ENCODE data around the gene GNAI3. TPM values are rescaled to one million over a fixed set of nuclear protein-coding genes. Genes with fewer than 3 reads are reported as not detected.

Gene GNAI3
- total and polyA plus RNA-seq, 2 donors (not counting 1 experiment from before 2014, with no cell fraction given): 11.4 to 14.4 TPM

GRCh38 chr1:109528712-109529111 is 19.7 kb upstream of the GNAI3 start:
- H3K79me2 ChIP-seq (ENCODE audit: control insufficient read depth, insufficient read depth, low read length): no peaks in the 10 kb centered on the region
- H3K27me3 ChIP-seq (ENCODE audit: control insufficient read depth, insufficient read depth, low read length): peaks cover 8% of the 10 kb centered on the region
- no peak overlapping the region for H3K4me2 ChIP-seq (ENCODE audit: extremely low read depth, insufficient read depth, low read length)
- H3K27ac ChIP-seq (ENCODE audit: insufficient read depth, low read length): no peak overlapping the region
- H4K20me1 ChIP-seq (ENCODE audit: control insufficient read depth, extremely low read depth, insufficient read depth, low read length): no peaks in the 10 kb centered on the region
- H3K4me3 ChIP-seq (replicated peaks in 1 of 4; ENCODE audit: control extremely low read depth in 1 of 4, insufficient read depth in 1 of 4, low read depth in 3 of 4, low read length in 4 of 4): no peak overlapping the region
- no peak overlapping the region for H2AFZ ChIP-seq (ENCODE audit: low read length)
- H3K36me3 ChIP-seq (ENCODE audit: control insufficient read depth, insufficient read depth, low read length): no peaks in the 10 kb centered on the region
- TF ChIP-seq EZH2 (IDR thresholded peaks at IDR 0.05; ENCODE audit: low read length, missing control alignments): no peak
- no peak for TF ChIP-seq CTCF (conservative IDR thresholded peaks at IDR 0.05 in 1 of 2, IDR thresholded peaks at IDR 0.05 in 1 of 2; ENCODE audit: low read depth in 1 of 2, low read length in 2 of 2)
- peaks cover 2% of the 10 kb centered on the region for H3K4me1 ChIP-seq (ENCODE audit: control insufficient read depth, extremely low read depth, insufficient read depth, low read length)
- no peak for DNase-seq (ENCODE audit: low read depth in 2 of 2)
- no peak overlapping the region for H3K9ac ChIP-seq (ENCODE audit: insufficient read depth, low read length)
- no peaks in the 10 kb centered on the region for H3K9me3 ChIP-seq (ENCODE audit: control insufficient read depth, insufficient read depth, low read depth, low read length)

GRCh38 chr1:109529881-109530456 is 18.4 kb upstream of the GNAI3 start:
- TF ChIP-seq EZH2 (IDR thresholded peaks at IDR 0.05; ENCODE audit: low read length, missing control alignments): no peak
- TF ChIP-seq CTCF (conservative IDR thresholded peaks at IDR 0.05 in 1 of 2, IDR thresholded peaks at IDR 0.05 in 1 of 2; ENCODE audit: low read depth in 1 of 2, low read length in 2 of 2): no peak
- Histone ChIP-seq H4K20me1 (ENCODE audit: control insufficient read depth, extremely low read depth, insufficient read depth, low read length) (no peaks in the 10 kb centered on the region), H3K4me1 (ENCODE audit: control insufficient read depth, extremely low read depth, insufficient read depth, low read length) (peaks cover 2% of the 10 kb centered on the region), H3K79me2 (ENCODE audit: control insufficient read depth, insufficient read depth, low read length) (no peaks in the 10 kb centered on the region), H3K27ac (ENCODE audit: insufficient read depth, low read length) (no peak overlapping the region), H3K9me3 (ENCODE audit: control insufficient read depth, insufficient read depth, low read depth, low read length) (no peaks in the 10 kb centered on the region), H3K27me3 (ENCODE audit: control insufficient read depth, insufficient read depth, low read length) (peaks cover 8% of the 10 kb centered on the region), H3K36me3 (ENCODE audit: control insufficient read depth, insufficient read depth, low read length) (no peaks in the 10 kb centered on the region), H3K4me2 (ENCODE audit: extremely low read depth, insufficient read depth, low read length) (no peak overlapping the region), H3K4me3 (replicated peaks in 1 of 4; ENCODE audit: control extremely low read depth in 1 of 4, insufficient read depth in 1 of 4, low read depth in 3 of 4, low read length in 4 of 4) (no peak overlapping the region), H3K9ac (ENCODE audit: insufficient read depth, low read length) (no peak overlapping the region), H2AFZ (ENCODE audit: low read length) (no peak overlapping the region)
- no peak for DNase-seq (ENCODE audit: low read depth in 2 of 2)

- no peaks in the 10 kb centered on the region for H3K36me3 ChIP-seq (ENCODE audit: control insufficient read depth, insufficient read depth, low read length)
- H3K9ac ChIP-seq (ENCODE audit: insufficient read depth, low read length): no peak overlapping the region
- no peak overlapping the region for H3K27ac ChIP-seq (ENCODE audit: insufficient read depth, low read length)
- DNase-seq (ENCODE audit: low read depth in 2 of 2): no peak
- H4K20me1 ChIP-seq (ENCODE audit: control insufficient read depth, extremely low read depth, insufficient read depth, low read length): no peaks in the 10 kb centered on the region
- TF ChIP-seq CTCF (conservative IDR thresholded peaks at IDR 0.05 in 1 of 2, IDR thresholded peaks at IDR 0.05 in 1 of 2; ENCODE audit: low read depth in 1 of 2, low read length in 2 of 2): no peak
- H3K9me3 ChIP-seq (ENCODE audit: control insufficient read depth, insufficient read depth, low read depth, low read length): no peaks in the 10 kb centered on the region
- no peak overlapping the region for H2AFZ ChIP-seq (ENCODE audit: low read length)
- H3K4me3 ChIP-seq (replicated peaks in 1 of 4; ENCODE audit: control extremely low read depth in 1 of 4, insufficient read depth in 1 of 4, low read depth in 3 of 4, low read length in 4 of 4): no peak overlapping the region
- no peak overlapping the region for H3K4me2 ChIP-seq (ENCODE audit: extremely low read depth, insufficient read depth, low read length)
- no peaks in the 10 kb centered on the region for H3K79me2 ChIP-seq (ENCODE audit: control insufficient read depth, insufficient read depth, low read length)
- H3K27me3 ChIP-seq (ENCODE audit: control insufficient read depth, insufficient read depth, low read length): peaks cover 8% of the 10 kb centered on the region
- peaks cover 2% of the 10 kb centered on the region for H3K4me1 ChIP-seq (ENCODE audit: control insufficient read depth, extremely low read depth, insufficient read depth, low read length)
Measured at GRCh38 chr1:109530457-109531087, 17.8 kb upstream of the GNAI3 start.
